ENCODE measurements around the gene ITGB6. TPM values are rescaled to one million over a fixed set of nuclear protein-coding genes. Genes with fewer than 3 reads are reported as not detected.

Gene ITGB6
- total RNA-seq, 1 experiment from 2014 or later, result not detected

DNA sequence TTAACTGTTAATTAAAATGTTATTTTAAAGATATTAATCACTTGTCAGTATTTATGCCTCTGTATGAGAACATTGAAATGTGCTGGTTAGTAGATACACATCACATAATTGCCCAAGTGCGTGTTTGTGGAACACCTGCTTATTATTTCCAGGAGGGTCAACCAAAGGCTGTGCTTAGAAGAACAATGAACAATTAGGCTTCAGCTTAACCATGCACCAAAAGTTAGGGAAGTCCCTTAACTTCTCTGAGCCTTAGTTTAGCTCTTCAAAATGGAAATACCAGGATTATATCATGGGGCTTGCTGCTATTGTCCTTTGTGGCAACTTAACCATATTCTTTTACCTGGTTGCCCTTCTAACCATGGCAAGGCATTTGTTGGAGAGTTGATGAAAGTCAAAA lies 94.7 kb downstream of the ITGB6 start:
- no peaks in the 10 kb centered on the region for H3K36me3 Mint-ChIP-seq
- H3K4me3 Mint-ChIP-seq, result no peak overlapping the region
- H3K27me3 Mint-ChIP-seq (ENCODE audit: low read depth), result no peaks in the 10 kb centered on the region
- CTCF ChIA-PET, result no interaction called here
- ATAC-seq (no peak), DNase-seq (ENCODE audit: low spot score) (no peak)
- H3K9me3 Mint-ChIP-seq, result no peaks in the 10 kb centered on the region
- no peak overlapping the region for H3K27ac Mint-ChIP-seq
- POLR2A ChIA-PET, result no interaction called here
- TF ChIP-seq ATF3 (CRISPR knock-in tag; conservative IDR thresholded peaks at IDR 0.05), result no peak
- no peak for TF ChIP-seq RELA (CRISPR knock-in tag; IDR thresholded peaks at IDR 0.05; ENCODE audit: borderline replicate concordance)
- no peak for TF ChIP-seq ZNF263 (CRISPR knock-in tag; IDR thresholded peaks at IDR 0.05; ENCODE audit: low read depth)
- TF ChIP-seq PRRX2 (CRISPR knock-in tag; IDR thresholded peaks at IDR 0.05), result no peak
- TF ChIP-seq, protein P1, sequence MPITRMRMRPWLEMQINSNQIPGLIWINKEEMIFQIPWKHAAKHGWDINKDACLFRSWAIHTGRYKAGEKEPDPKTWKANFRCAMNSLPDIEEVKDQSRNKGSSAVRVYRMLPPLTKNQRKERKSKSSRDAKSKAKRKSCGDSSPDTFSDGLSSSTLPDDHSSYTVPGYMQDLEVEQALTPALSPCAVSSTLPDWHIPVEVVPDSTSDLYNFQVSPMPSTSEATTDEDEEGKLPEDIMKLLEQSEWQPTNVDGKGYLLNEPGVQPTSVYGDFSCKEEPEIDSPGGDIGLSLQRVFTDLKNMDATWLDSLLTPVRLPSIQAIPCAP (CRISPR knock-in tag; IDR thresholded peaks at IDR 0.05), result no peak
- TF ChIP-seq OVOL2 (CRISPR knock-in tag; IDR thresholded peaks at IDR 0.05; ENCODE audit: borderline replicate concordance), result no peak
- TF ChIP-seq, protein P2, sequence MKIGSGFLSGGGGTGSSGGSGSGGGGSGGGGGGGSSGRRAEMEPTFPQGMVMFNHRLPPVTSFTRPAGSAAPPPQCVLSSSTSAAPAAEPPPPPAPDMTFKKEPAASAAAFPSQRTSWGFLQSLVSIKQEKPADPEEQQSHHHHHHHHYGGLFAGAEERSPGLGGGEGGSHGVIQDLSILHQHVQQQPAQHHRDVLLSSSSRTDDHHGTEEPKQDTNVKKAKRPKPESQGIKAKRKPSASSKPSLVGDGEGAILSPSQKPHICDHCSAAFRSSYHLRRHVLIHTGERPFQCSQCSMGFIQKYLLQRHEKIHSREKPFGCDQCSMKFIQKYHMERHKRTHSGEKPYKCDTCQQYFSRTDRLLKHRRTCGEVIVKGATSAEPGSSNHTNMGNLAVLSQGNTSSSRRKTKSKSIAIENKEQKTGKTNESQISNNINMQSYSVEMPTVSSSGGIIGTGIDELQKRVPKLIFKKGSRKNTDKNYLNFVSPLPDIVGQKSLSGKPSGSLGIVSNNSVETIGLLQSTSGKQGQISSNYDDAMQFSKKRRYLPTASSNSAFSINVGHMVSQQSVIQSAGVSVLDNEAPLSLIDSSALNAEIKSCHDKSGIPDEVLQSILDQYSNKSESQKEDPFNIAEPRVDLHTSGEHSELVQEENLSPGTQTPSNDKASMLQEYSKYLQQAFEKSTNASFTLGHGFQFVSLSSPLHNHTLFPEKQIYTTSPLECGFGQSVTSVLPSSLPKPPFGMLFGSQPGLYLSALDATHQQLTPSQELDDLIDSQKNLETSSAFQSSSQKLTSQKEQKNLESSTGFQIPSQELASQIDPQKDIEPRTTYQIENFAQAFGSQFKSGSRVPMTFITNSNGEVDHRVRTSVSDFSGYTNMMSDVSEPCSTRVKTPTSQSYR (CRISPR knock-in tag; IDR thresholded peaks at IDR 0.05), result no peak
- TF ChIP-seq, protein P3, sequence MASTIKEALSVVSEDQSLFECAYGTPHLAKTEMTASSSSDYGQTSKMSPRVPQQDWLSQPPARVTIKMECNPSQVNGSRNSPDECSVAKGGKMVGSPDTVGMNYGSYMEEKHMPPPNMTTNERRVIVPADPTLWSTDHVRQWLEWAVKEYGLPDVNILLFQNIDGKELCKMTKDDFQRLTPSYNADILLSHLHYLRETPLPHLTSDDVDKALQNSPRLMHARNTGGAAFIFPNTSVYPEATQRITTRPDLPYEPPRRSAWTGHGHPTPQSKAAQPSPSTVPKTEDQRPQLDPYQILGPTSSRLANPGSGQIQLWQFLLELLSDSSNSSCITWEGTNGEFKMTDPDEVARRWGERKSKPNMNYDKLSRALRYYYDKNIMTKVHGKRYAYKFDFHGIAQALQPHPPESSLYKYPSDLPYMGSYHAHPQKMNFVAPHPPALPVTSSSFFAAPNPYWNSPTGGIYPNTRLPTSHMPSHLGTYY (CRISPR knock-in tag; IDR thresholded peaks at IDR 0.05), result no peak
- TF ChIP-seq NR1H2 (CRISPR knock-in tag; IDR thresholded peaks at IDR 0.05), result no peak
- no peak for TF ChIP-seq NR2C2 (CRISPR knock-in tag; IDR thresholded peaks at IDR 0.05)
- no peak for TF ChIP-seq ZNF512 (CRISPR knock-in tag; IDR thresholded peaks at IDR 0.05; ENCODE audit: borderline replicate concordance)
- TF ChIP-seq, protein P4, sequence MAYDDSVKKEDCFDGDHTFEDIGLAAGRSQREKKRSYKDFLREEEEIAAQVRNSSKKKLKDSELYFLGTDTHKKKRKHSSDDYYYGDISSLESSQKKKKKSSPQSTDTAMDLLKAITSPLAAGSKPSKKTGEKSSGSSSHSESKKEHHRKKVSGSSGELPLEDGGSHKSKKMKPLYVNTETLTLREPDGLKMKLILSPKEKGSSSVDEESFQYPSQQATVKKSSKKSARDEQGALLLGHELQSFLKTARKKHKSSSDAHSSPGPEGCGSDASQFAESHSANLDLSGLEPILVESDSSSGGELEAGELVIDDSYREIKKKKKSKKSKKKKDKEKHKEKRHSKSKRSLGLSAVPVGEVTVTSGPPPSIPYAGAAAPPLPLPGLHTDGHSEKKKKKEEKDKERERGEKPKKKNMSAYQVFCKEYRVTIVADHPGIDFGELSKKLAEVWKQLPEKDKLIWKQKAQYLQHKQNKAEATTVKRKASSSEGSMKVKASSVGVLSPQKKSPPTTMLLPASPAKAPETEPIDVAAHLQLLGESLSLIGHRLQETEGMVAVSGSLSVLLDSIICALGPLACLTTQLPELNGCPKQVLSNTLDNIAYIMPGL (CRISPR knock-in tag; IDR thresholded peaks at IDR 0.05), result no peak
- TF ChIP-seq, protein P5, sequence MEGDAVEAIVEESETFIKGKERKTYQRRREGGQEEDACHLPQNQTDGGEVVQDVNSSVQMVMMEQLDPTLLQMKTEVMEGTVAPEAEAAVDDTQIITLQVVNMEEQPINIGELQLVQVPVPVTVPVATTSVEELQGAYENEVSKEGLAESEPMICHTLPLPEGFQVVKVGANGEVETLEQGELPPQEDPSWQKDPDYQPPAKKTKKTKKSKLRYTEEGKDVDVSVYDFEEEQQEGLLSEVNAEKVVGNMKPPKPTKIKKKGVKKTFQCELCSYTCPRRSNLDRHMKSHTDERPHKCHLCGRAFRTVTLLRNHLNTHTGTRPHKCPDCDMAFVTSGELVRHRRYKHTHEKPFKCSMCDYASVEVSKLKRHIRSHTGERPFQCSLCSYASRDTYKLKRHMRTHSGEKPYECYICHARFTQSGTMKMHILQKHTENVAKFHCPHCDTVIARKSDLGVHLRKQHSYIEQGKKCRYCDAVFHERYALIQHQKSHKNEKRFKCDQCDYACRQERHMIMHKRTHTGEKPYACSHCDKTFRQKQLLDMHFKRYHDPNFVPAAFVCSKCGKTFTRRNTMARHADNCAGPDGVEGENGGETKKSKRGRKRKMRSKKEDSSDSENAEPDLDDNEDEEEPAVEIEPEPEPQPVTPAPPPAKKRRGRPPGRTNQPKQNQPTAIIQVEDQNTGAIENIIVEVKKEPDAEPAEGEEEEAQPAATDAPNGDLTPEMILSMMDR (IDR thresholded peaks at IDR 0.05), result no peak
- TF ChIP-seq USF1 (CRISPR knock-in tag; IDR thresholded peaks at IDR 0.05), result no peak
- H3K4me1 Mint-ChIP-seq, result 0 out of 2 replicates have a peak, but pooled peaks cover under 1% of the 10 kb centered on the region

DNA sequence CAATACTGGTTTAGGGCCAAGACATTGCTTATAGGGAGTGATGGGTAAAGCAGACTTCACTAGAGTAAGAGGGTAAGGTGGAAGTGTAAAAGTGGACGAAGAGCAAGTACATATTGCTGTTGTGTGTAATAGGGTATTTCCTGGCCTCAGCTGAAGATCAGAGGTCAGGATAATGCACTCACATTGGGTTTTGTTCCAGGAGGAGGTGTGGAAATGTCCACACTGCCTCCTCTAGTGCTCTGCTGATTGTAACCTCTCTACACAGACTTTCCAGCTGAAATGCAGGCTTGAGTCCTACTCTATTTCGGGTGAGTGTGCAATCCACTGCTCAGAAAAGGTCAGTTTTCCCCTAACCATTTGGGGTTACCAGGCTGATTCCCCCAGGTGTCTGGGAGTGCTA lies 96.0 kb downstream of the ITGB6 start:
- H3K27ac Mint-ChIP-seq, result no peak overlapping the region
- ChIA-PET POLR2A (no interaction called here), CTCF (no interaction called here)
- H3K27me3 Mint-ChIP-seq (ENCODE audit: low read depth), result no peaks in the 10 kb centered on the region
- no peak overlapping the region for H3K4me3 Mint-ChIP-seq
- no peaks in the 10 kb centered on the region for H3K9me3 Mint-ChIP-seq
- no peak for ATAC-seq
- no peaks in the 10 kb centered on the region for H3K4me1 Mint-ChIP-seq
- no peak for DNase-seq (ENCODE audit: low spot score)
- H3K36me3 Mint-ChIP-seq, result no peaks in the 10 kb centered on the region
- TF ChIP-seq TEAD1 (CRISPR knock-in tag; IDR thresholded peaks at IDR 0.05), result no peak
- TF ChIP-seq, protein P6, sequence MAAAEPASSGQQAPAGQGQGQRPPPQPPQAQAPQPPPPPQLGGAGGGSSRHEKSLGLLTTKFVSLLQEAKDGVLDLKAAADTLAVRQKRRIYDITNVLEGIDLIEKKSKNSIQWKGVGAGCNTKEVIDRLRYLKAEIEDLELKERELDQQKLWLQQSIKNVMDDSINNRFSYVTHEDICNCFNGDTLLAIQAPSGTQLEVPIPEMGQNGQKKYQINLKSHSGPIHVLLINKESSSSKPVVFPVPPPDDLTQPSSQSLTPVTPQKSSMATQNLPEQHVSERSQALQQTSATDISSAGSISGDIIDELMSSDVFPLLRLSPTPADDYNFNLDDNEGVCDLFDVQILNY (CRISPR knock-in tag; IDR thresholded peaks at IDR 0.05), result no peak
- TF ChIP-seq, protein P7, sequence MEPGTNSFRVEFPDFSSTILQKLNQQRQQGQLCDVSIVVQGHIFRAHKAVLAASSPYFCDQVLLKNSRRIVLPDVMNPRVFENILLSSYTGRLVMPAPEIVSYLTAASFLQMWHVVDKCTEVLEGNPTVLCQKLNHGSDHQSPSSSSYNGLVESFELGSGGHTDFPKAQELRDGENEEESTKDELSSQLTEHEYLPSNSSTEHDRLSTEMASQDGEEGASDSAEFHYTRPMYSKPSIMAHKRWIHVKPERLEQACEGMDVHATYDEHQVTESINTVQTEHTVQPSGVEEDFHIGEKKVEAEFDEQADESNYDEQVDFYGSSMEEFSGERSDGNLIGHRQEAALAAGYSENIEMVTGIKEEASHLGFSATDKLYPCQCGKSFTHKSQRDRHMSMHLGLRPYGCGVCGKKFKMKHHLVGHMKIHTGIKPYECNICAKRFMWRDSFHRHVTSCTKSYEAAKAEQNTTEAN (CRISPR knock-in tag; IDR thresholded peaks at IDR 0.05), result no peak
- TF ChIP-seq ZNF416 (CRISPR knock-in tag; IDR thresholded peaks at IDR 0.05), result no peak
- no peak for TF ChIP-seq JAZF1 (CRISPR knock-in tag; IDR thresholded peaks at IDR 0.05)
- no peak for TF ChIP-seq SMAD4 (CRISPR knock-in tag; IDR thresholded peaks at IDR 0.05)
- no peak for TF ChIP-seq MLX (CRISPR knock-in tag; IDR thresholded peaks at IDR 0.05)
- TF ChIP-seq CREB1 (CRISPR knock-in tag; IDR thresholded peaks at IDR 0.05), result no peak

Measured in WTC11 (cell line).